Measurements from ENCODE around the gene GH2.
"Not testable (repeated sequence)": the region's sequence is repeated elsewhere in the genome, so short reads cannot be mapped to it uniquely, and the experiment has no call there.

GRCh38 chr17:63870292-63870665 is 11.5 kb downstream of the GH2 start:
- not testable (repeated sequence) for TF ChIP-seq CTCF (IDR thresholded peaks at IDR 0.05 in 4 of 5, conservative IDR thresholded peaks at IDR 0.05 in 1 of 5); POLR2A (IDR thresholded peaks at IDR 0.05)
